Measurements from ENCODE around the gene FOSB. TPM values are rescaled to one million over a fixed set of nuclear protein-coding genes. Genes with fewer than 3 reads are reported as not detected.
A peak's percentile ranks its signal among the peaks of the same experiment; 100 is the strongest.

FOSB gene
- total RNA-seq, 4 donors from 2014 or later = 2.2 to 25.2 (median 6.9) TPM

DNA sequence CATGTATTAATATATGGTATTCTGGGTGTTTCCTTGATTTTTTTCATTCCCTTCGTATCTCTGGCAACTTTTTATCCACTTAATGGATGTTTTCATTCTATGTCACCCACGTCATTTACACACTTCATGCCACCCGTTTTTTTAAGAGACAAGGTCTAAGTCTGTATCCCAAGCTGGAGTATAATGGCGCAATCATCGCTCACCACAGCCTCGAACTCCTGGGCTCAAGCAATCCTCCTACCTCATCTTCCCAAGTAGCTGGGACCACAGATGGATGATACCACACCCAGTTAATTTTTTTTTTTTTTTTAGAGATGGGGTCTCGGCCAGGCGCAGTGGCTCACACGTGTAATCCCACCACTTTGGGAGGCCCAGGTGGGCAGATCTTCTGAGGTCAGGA, 36.1 kb downstream of the FOSB start:
- H3K4me1 ChIP-seq = peaks cover 6 to 27% (median 18%) of the 10 kb centered on the region in 4 donors
- 85% methylated on average over 9 of the region's 9 CpGs for WGBS
- DNase-seq (ENCODE audit: extremely low spot score) = no peak
- intact Hi-C loops (cut with DNase I) = no loop called here
- peaks cover 0 to 23% (median 5%) of the 10 kb centered on the region in 4 donors for H3K27me3 ChIP-seq
- no peak overlapping the region for H3K27ac ChIP-seq (replicated peaks in 1 of 4)
- no peak overlapping the region for H3K4me3 ChIP-seq
- H3K9me3 ChIP-seq = no peaks in the 10 kb centered on the region
- TF ChIP-seq POLR2AphosphoS5 (IDR thresholded peaks at IDR 0.05) = no peak
- TF ChIP-seq CTCF (IDR thresholded peaks at IDR 0.05) = no peak
- TF ChIP-seq EP300 (IDR thresholded peaks at IDR 0.05) = no peak
- no peak for TF ChIP-seq POLR2A (IDR thresholded peaks at IDR 0.05; ENCODE audit: low read depth)
- H3K36me3 ChIP-seq = no peaks in the 10 kb centered on the region

GRCh38 chr19:45505151-45505995, 37.6 kb downstream of the FOSB start:
- H3K4me1 ChIP-seq = peaks cover 11 to 28% (median 23%) of the 10 kb centered on the region in 4 donors
- no peaks in the 10 kb centered on the region for H3K36me3 ChIP-seq
- peaks cover 0 to 9% (median 2%) of the 10 kb centered on the region in 4 donors for H3K27me3 ChIP-seq
- TF ChIP-seq POLR2A (IDR thresholded peaks at IDR 0.05; ENCODE audit: low read depth) = no peak
- TF ChIP-seq POLR2AphosphoS5 (IDR thresholded peaks at IDR 0.05) = no peak
- no peak for TF ChIP-seq EP300 (IDR thresholded peaks at IDR 0.05)
- TF ChIP-seq CTCF (IDR thresholded peaks at IDR 0.05) = no peak
- no peak for DNase-seq (ENCODE audit: extremely low spot score)
- 80% methylated on average over 6 of the region's 8 CpGs for WGBS
- no peaks in the 10 kb centered on the region for H3K9me3 ChIP-seq
- peak overlapping the region; percentile 94 to 97 (median 96) for H3K27ac ChIP-seq (replicated peaks in 1 of 4)
- intact Hi-C loops (cut with DNase I) = no loop called here
- H3K4me3 ChIP-seq = no peak overlapping the region

DNA sequence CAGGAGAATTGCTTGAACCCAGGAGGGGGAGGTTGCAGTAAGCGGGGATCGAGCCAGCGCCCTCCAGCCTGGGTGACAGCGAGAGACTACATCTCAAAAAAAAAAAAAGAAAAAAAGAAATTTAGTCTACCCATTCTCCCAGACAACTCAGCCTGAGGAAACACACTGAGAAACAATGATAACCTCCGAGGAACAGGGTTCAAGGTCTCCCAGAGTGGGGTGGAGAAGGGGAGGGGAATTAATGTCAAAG, 38.1 kb downstream of the FOSB start:
- TF ChIP-seq CTCF (IDR thresholded peaks at IDR 0.05) (no peak), EP300 (IDR thresholded peaks at IDR 0.05) (no peak), POLR2AphosphoS5 (IDR thresholded peaks at IDR 0.05) (no peak), POLR2A (IDR thresholded peaks at IDR 0.05; ENCODE audit: low read depth) (no peak)
- H3K27me3 ChIP-seq = peaks cover 0 to 5% (median 2%) of the 10 kb centered on the region in 4 donors
- H3K4me3 ChIP-seq = peak overlapping the region; percentile 84 to 100 (median 96)
- no peak for DNase-seq (ENCODE audit: extremely low spot score)
- no peaks in the 10 kb centered on the region for H3K36me3 ChIP-seq
- intact Hi-C loops (cut with DNase I) = no loop called here
- H3K27ac ChIP-seq (replicated peaks in 1 of 4) = peak overlapping the region; percentile 94 to 97 (median 96)
- 83% methylated on average over 5 of the region's 5 CpGs for WGBS
- H3K4me1 ChIP-seq = peaks cover 14 to 34% (median 29%) of the 10 kb centered on the region in 4 donors
- H3K9me3 ChIP-seq = no peaks in the 10 kb centered on the region

DNA sequence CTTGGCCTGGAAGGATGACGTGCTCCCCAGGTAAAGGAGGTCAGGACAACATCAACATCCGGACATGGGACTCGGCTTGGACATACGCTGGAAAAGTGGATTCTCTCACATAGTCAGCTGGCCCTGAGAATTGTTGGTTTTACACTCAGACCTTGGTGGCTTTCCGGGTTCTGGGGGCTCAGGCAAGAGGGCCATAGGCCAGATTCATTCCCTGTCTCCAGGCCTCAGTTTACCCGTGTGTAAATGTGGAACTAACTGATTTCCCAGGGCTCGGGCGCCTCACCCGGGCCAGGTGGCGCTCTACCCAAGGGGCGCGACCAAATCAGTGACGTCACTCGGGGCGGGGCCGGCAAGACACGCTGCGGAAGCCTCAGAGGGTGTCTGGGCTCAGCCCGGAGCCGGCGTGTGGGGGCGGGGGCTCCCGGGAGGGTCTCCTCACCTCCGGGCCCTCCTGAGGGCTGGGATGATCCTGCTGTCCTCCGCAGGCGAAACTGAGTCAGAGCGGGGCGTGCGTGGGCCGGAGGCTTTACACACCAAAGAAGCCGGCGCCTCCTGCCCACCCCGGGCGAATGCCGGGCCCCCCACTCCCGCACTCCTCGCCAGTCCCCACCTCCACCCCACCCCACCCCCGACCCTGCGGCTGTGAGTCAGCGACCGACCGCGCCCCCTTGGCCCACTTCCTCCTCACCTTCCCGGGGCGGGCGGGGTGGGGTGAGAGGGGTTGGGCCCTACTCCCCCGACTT, 38.6 kb downstream of the FOSB start:
- Histone ChIP-seq H3K27ac (replicated peaks in 1 of 4) (peak overlapping the region; percentile 94 to 97 (median 96)), H3K27me3 (peaks cover 0 to 5% (median 0%) of the 10 kb centered on the region in 4 donors), H3K4me3 (peak overlapping the region; percentile 84 to 100 (median 96)), H3K36me3 (no peaks in the 10 kb centered on the region), H3K9me3 (no peaks in the 10 kb centered on the region), H3K4me1 (peaks cover 14 to 39% (median 34%) of the 10 kb centered on the region in 4 donors)
- WGBS = 25% methylated on average over 4 of the region's 47 CpGs
- intact Hi-C loops (cut with DNase I) = no loop called here
- DNase-seq (ENCODE audit: extremely low spot score) = peak; percentile 97
- peak; percentile 87 for TF ChIP-seq POLR2A (IDR thresholded peaks at IDR 0.05; ENCODE audit: low read depth)
- no peak for TF ChIP-seq EP300 (IDR thresholded peaks at IDR 0.05)
- TF ChIP-seq POLR2AphosphoS5 (IDR thresholded peaks at IDR 0.05) = peak; percentile 88 to 93
- peak; percentile 41 to 66 (median 51) for TF ChIP-seq CTCF (IDR thresholded peaks at IDR 0.05)

Measured in esophagus muscularis mucosa (tissue), 4 donors.